Loucy (cell line): ENCODE results near the gene STAP2.

Experiments
- EZH2phosphoT487 ChIP-seq: fragments of 200-600 bp; IDR thresholded peaks from 2 replicates; pipeline ENCODE4 v1.6.1; 2018; ENCODE audit warnings: antibody characterized with exemption, mild to moderate bottlenecking, moderate library complexity, borderline replicate concordance
- TF ChIP-seq, protein P1 (sequence below): fragments of 200-600 bp; sonication (generic); conservative IDR thresholded peaks from 2 replicates; pipeline ENCODE4 v1.5.1; 2014; ENCODE audit warnings: mild to moderate bottlenecking, antibody characterized with exemption, low read length

DNA sequence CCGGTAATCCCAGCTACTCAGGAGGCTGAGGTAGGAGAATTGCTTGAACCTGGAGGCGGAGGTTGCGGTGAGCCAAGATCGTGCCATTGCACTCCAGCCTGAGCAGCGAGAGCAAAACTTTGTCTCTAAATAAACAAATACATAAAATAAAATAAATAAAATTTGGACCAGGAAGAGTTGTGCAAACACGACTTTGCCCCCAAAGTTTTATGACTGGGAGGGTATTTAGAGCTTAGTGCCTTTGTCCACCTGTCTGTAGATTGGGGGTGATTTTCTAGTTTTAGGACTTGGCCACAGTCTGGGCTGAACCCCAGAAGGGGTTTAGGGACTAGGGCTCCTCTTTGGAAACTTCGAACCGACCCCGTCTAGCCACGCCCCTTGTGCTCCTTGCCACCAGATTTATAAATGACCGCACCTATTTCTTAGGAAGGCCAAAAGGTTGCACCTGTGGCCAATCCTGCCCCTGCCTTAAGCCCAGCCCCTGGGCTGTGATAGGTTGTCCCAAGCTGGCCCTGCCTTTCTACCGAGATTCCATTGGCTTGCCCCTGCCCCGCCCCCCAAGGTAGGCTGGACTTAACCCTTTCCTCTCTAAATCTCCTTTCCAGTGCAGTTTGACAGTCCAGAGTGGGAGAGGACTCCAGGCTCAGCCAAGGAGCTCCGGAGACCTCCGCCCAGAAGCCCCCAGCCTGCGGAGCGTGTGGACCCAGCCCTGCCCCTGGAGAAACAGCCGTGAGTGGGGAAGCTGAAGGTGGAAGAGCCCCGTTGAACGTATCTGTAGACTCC, 54.3 kb downstream of the STAP2 start:
- TF ChIP-seq, protein P1, sequence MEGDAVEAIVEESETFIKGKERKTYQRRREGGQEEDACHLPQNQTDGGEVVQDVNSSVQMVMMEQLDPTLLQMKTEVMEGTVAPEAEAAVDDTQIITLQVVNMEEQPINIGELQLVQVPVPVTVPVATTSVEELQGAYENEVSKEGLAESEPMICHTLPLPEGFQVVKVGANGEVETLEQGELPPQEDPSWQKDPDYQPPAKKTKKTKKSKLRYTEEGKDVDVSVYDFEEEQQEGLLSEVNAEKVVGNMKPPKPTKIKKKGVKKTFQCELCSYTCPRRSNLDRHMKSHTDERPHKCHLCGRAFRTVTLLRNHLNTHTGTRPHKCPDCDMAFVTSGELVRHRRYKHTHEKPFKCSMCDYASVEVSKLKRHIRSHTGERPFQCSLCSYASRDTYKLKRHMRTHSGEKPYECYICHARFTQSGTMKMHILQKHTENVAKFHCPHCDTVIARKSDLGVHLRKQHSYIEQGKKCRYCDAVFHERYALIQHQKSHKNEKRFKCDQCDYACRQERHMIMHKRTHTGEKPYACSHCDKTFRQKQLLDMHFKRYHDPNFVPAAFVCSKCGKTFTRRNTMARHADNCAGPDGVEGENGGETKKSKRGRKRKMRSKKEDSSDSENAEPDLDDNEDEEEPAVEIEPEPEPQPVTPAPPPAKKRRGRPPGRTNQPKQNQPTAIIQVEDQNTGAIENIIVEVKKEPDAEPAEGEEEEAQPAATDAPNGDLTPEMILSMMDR, result no peak
- TF ChIP-seq EZH2phosphoT487, result no peak
